ENCODE data around the gene SLC7A6. TPM values are rescaled to one million over a fixed set of nuclear protein-coding genes. Genes with fewer than 3 reads are reported as not detected.

SLC7A6 gene
- total RNA-seq, 1 donor from 2014 or later: 50.7 TPM

DNA sequence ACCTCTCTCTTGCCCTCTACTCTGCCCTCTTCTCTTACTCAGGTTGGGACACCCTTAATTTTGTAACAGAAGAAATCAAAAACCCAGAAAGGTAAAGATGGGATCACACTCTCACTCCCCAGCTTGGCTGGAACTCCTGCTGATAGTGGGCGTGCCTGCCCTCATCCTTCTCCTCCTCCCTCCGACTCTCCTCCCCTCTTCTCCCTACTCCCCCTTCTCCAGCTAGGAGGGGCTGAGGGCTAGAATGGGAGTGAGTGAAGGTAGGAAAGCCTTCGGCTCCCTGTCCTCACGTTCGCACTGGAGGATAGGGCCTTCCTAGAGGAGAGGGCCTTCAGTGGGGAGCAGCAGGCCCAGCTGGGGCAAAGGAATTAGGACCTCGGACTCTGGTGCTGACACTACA is 26.1 kb downstream of the SLC7A6 start:
- no peaks in the 10 kb centered on the region for H3K27me3 Mint-ChIP-seq (ENCODE audit: unreplicated experiment)
- H3K4me1 Mint-ChIP-seq (ENCODE audit: unreplicated experiment): peaks cover 41% of the 10 kb centered on the region
- H3K9me3 Mint-ChIP-seq (ENCODE audit: unreplicated experiment): no peaks in the 10 kb centered on the region
- peak overlapping the region; percentile 77 for H3K27ac Mint-ChIP-seq (ENCODE audit: unreplicated experiment)
- peaks cover 31% of the 10 kb centered on the region for H3K36me3 Mint-ChIP-seq (ENCODE audit: unreplicated experiment)
- no peak overlapping the region for H3K4me3 Mint-ChIP-seq (ENCODE audit: unreplicated experiment)
- no peak for DNase-seq (ENCODE audit: extremely low spot score, unreplicated experiment)
- TF ChIP-seq, protein P1, sequence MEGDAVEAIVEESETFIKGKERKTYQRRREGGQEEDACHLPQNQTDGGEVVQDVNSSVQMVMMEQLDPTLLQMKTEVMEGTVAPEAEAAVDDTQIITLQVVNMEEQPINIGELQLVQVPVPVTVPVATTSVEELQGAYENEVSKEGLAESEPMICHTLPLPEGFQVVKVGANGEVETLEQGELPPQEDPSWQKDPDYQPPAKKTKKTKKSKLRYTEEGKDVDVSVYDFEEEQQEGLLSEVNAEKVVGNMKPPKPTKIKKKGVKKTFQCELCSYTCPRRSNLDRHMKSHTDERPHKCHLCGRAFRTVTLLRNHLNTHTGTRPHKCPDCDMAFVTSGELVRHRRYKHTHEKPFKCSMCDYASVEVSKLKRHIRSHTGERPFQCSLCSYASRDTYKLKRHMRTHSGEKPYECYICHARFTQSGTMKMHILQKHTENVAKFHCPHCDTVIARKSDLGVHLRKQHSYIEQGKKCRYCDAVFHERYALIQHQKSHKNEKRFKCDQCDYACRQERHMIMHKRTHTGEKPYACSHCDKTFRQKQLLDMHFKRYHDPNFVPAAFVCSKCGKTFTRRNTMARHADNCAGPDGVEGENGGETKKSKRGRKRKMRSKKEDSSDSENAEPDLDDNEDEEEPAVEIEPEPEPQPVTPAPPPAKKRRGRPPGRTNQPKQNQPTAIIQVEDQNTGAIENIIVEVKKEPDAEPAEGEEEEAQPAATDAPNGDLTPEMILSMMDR (IDR thresholded peaks at IDR 0.05): no peak

DNA sequence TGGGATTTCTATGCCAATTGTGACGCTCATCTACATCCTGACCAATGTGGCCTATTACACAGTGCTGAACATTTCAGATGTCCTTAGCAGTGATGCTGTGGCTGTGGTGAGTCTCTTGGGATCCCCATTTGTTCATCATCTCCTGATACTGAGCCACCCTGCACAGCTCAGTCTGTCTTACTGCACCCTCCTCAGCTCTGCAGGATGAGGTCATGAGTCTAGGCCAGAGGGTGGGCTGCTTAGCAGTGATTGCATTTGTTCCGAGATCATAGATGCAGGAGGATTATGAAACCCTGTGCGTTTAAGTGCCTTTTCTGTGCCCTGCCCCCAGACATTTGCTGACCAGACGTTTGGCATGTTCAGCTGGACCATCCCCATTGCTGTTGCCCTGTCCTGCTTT is 26.9 kb downstream of the SLC7A6 start:
- TF ChIP-seq, protein P1 (IDR thresholded peaks at IDR 0.05): no peak
- Mint-ChIP-seq H3K4me1 (ENCODE audit: unreplicated experiment) (peaks cover 41% of the 10 kb centered on the region), H3K36me3 (ENCODE audit: unreplicated experiment) (peaks cover 31% of the 10 kb centered on the region), H3K27me3 (ENCODE audit: unreplicated experiment) (no peaks in the 10 kb centered on the region), H3K9me3 (ENCODE audit: unreplicated experiment) (no peaks in the 10 kb centered on the region), H3K27ac (ENCODE audit: unreplicated experiment) (no peak overlapping the region), H3K4me3 (ENCODE audit: unreplicated experiment) (no peak overlapping the region)
- no peak for DNase-seq (ENCODE audit: extremely low spot score, unreplicated experiment)

DNA sequence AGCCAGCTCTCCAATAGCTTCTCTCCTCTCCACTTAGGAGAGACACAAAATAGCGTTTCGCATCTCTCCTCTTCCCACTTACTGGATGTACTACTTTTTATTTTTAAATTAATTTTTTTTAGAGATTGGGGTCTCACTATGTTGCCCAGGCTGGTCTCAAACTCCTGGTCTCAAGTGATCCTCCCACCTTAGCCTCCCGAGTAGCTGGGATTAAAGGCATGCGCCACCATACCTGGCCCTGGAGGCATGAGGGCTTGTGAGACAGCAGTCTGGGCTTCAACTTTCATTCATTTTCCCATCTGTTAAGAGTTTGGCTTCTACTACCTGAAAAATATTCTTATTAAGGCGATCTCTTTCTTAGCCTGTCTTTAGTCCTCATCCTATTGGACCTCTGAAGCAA is 28.1 kb downstream of the SLC7A6 start:
- no peak overlapping the region for H3K4me3 Mint-ChIP-seq (ENCODE audit: unreplicated experiment)
- H3K9me3 Mint-ChIP-seq (ENCODE audit: unreplicated experiment): no peaks in the 10 kb centered on the region
- H3K27ac Mint-ChIP-seq (ENCODE audit: unreplicated experiment): no peak overlapping the region
- H3K27me3 Mint-ChIP-seq (ENCODE audit: unreplicated experiment): no peaks in the 10 kb centered on the region
- TF ChIP-seq, protein P1 (IDR thresholded peaks at IDR 0.05): no peak
- peaks cover 33% of the 10 kb centered on the region for H3K4me1 Mint-ChIP-seq (ENCODE audit: unreplicated experiment)
- peaks cover 30% of the 10 kb centered on the region for H3K36me3 Mint-ChIP-seq (ENCODE audit: unreplicated experiment)
- DNase-seq (ENCODE audit: extremely low spot score, unreplicated experiment): no peak

DNA sequence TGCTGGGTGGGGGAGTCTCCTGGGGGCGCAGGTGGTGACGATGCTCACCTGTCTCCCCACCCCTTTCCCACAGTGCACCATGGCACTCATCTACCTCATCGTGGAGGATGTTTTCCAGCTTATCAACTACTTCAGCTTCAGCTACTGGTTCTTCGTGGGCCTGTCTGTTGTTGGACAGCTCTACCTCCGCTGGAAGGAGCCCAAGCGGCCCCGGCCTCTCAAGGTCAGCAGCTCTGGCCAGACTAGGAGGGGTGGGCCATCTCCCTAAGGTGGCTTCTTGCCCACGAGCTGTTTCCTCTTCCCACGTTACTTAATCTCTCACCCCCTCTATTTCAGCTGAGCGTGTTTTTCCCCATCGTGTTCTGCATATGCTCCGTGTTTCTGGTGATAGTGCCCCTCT is 32.0 kb downstream of the SLC7A6 start:
- Mint-ChIP-seq H3K27ac (ENCODE audit: unreplicated experiment) (no peak overlapping the region), H3K9me3 (ENCODE audit: unreplicated experiment) (no peaks in the 10 kb centered on the region), H3K36me3 (ENCODE audit: unreplicated experiment) (peaks cover 27% of the 10 kb centered on the region), H3K27me3 (ENCODE audit: unreplicated experiment) (no peaks in the 10 kb centered on the region), H3K4me1 (ENCODE audit: unreplicated experiment) (no peaks in the 10 kb centered on the region), H3K4me3 (ENCODE audit: unreplicated experiment) (no peak overlapping the region)
- TF ChIP-seq, protein P1 (IDR thresholded peaks at IDR 0.05): no peak
- no peak for DNase-seq (ENCODE audit: extremely low spot score, unreplicated experiment)

DNA sequence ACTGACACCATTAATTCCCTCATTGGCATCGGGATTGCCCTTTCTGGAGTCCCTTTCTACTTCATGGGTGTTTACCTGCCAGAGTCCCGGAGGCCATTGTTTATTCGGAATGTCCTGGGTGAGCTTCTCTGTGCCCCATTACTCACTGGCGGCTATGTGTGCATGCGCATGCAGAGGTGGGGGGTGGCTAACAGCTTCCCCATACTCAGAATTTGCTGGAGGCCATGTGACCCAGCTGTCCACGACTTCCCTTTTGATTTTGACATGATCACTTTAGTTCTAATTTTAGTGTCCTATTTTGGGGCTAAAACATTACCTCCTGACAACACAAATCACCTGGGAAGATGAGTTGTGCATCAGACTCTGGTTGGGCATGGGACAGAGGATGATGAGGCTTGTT is 32.4 kb downstream of the SLC7A6 start:
- H3K4me1 Mint-ChIP-seq (ENCODE audit: unreplicated experiment): no peaks in the 10 kb centered on the region
- no peak for DNase-seq (ENCODE audit: extremely low spot score, unreplicated experiment)
- TF ChIP-seq, protein P1 (IDR thresholded peaks at IDR 0.05): no peak
- H3K4me3 Mint-ChIP-seq (ENCODE audit: unreplicated experiment): no peak overlapping the region
- no peak overlapping the region for H3K27ac Mint-ChIP-seq (ENCODE audit: unreplicated experiment)
- H3K9me3 Mint-ChIP-seq (ENCODE audit: unreplicated experiment): no peaks in the 10 kb centered on the region
- no peaks in the 10 kb centered on the region for H3K27me3 Mint-ChIP-seq (ENCODE audit: unreplicated experiment)
- H3K36me3 Mint-ChIP-seq (ENCODE audit: unreplicated experiment): peaks cover 28% of the 10 kb centered on the region
